ENCODE measurements around the gene MPIG6B. TPM values are rescaled to one million over a fixed set of nuclear protein-coding genes. Genes with fewer than 3 reads are reported as not detected.

MPIG6B gene, protein sequence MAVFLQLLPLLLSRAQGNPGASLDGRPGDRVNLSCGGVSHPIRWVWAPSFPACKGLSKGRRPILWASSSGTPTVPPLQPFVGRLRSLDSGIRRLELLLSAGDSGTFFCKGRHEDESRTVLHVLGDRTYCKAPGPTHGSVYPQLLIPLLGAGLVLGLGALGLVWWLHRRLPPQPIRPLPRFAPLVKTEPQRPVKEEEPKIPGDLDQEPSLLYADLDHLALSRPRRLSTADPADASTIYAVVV
- total RNA-seq (2021), result not detected in 2 replicates
- long read RNA-seq, result 0 reads

DNA sequence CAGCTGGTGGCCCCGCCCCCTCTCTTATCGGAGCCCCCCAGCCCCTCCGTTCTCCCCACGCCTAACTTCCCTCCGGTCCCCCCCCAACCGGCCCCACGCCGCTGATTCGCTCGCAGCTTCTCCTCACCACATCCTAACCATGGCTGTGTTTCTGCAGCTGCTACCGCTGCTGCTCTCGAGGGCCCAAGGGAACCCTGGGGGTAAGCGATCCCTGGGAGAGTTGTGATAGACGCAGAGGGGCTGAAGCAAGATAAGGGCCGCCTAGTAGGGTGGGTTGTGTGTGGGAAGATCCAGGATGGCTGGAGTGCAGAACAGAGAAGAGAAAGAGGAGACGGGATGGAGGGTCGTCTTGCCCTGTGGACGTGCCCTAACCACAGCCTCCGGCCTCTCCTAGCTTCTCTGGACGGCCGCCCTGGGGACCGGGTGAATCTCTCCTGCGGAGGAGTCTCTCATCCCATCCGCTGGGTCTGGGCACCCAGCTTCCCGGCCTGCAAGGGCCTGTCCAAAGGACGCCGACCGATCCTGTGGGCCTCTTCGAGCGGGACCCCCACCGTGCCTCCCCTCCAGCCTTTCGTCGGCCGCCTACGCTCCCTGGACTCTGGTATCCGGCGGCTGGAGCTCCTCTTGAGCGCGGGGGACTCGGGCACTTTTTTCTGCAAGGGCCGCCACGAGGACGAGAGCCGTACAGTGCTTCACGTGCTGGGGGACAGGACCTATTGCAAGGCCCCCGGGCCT lies at the start of gene MPIG6B:
TSS of gene MPIG6B (plus strand) at position 129 of the 735 bp plus-strand sequence. CDS start at position 140, 11 bp downstream.
- no peak for DNase-seq
- Histone ChIP-seq H3K79me2 (ENCODE audit: insufficient read depth, low read length) (no peaks in the 10 kb centered on the region), H2AFZ (ENCODE audit: low read length) (no peak within 1 kb of the TSS), H2BK20ac (ENCODE audit: low read depth, low read length, poor library complexity, severe bottlenecking) (no peak within 1 kb of the TSS), H2BK5ac (ENCODE audit: insufficient read length, low read length) (no peak within 1 kb of the TSS), H3K9me3 (ENCODE audit: control insufficient read depth, low read depth, low read length) (no peaks in the 10 kb centered on the region), H3K4me2 (ENCODE audit: insufficient read depth, insufficient read length, low read length) (no peak within 1 kb of the TSS), H3K23ac (ENCODE audit: insufficient read length, low read depth, low read length) (no peak within 1 kb of the TSS), H3K4ac (ENCODE audit: low read depth, low read length) (no peak within 1 kb of the TSS), H4K8ac (replicated peaks; ENCODE audit: insufficient read length, low read depth, low read length) (no peak within 1 kb of the TSS), H4K5ac (ENCODE audit: insufficient read length, low read depth, low read length) (no peak within 1 kb of the TSS), H3K14ac (ENCODE audit: insufficient read depth, low read length) (no peak within 1 kb of the TSS; the same call in 1 of the 2 replicates), H3K27ac (ENCODE audit: insufficient read length, low read depth, low read length) (no peak within 1 kb of the TSS), H3K23me2 (ENCODE audit: insufficient read length, low read depth, low read length, poor library complexity, severe bottlenecking) (no peaks in the 10 kb centered on the region), H3K9ac (ENCODE audit: extremely low read depth, insufficient read length, low read length) (no peak within 1 kb of the TSS), H2BK120ac (ENCODE audit: low read depth, low read length, poor library complexity, severe bottlenecking) (no peak within 1 kb of the TSS), H3K79me1 (ENCODE audit: insufficient read depth, low read depth, low read length, poor library complexity, severe bottlenecking) (no peaks in the 10 kb centered on the region), H3K18ac (ENCODE audit: insufficient read length, low read depth, low read length) (no peak within 1 kb of the TSS), H3K4me1 (ENCODE audit: insufficient read depth, low read length) (peaks cover 6% of the 10 kb centered on the region; the same call in 1 of the 2 replicates), H2BK15ac (ENCODE audit: low read depth, low read length) (no peak within 1 kb of the TSS), H3K27me3 (ENCODE audit: insufficient read depth, low read length) (no peaks in the 10 kb centered on the region), H4K20me1 (ENCODE audit: control insufficient read depth, insufficient read depth, insufficient read length) (no peaks in the 10 kb centered on the region), H3T11ph (ENCODE audit: low read length) (no peak within 1 kb of the TSS), H2AK5ac (ENCODE audit: insufficient read length, low read length) (no peak within 1 kb of the TSS), H2BK12ac (ENCODE audit: insufficient read length, low read depth, low read length) (no peak within 1 kb of the TSS), H3K56ac (ENCODE audit: insufficient read length, low read depth, low read length) (no peak within 1 kb of the TSS), H4K91ac (ENCODE audit: insufficient read length, low read depth, low read length) (no peak within 1 kb of the TSS)
- Mint-ChIP-seq H3K36me3 (ENCODE audit: insufficient read depth in 1 of 3, low read depth in 3 of 3) (peaks cover 9 to 28% (median 27%) of the 10 kb centered on the region in 3 experiments; a peak in 6 of 7 replicates), H3K27me3 (ENCODE audit: low read depth) (no peaks in the 10 kb centered on the region), H3K9me3 (no peaks in the 10 kb centered on the region), H3K27ac (peak within 1 kb of the TSS in 2 of 3 experiments; percentile 66 to 76; a peak in 3 of 7 replicates), H3K4me3 (no peak within 1 kb of the TSS), H3K4me1 (peaks cover 6 to 11% of the 10 kb centered on the region in 2 experiments)
- no CpG with 5 or more reads among the region's 46 CpGs for WGBS (ENCODE audit: extremely low coverage, insufficient read length, low lambda C conversion rate)
- TF ChIP-seq, protein P1, sequence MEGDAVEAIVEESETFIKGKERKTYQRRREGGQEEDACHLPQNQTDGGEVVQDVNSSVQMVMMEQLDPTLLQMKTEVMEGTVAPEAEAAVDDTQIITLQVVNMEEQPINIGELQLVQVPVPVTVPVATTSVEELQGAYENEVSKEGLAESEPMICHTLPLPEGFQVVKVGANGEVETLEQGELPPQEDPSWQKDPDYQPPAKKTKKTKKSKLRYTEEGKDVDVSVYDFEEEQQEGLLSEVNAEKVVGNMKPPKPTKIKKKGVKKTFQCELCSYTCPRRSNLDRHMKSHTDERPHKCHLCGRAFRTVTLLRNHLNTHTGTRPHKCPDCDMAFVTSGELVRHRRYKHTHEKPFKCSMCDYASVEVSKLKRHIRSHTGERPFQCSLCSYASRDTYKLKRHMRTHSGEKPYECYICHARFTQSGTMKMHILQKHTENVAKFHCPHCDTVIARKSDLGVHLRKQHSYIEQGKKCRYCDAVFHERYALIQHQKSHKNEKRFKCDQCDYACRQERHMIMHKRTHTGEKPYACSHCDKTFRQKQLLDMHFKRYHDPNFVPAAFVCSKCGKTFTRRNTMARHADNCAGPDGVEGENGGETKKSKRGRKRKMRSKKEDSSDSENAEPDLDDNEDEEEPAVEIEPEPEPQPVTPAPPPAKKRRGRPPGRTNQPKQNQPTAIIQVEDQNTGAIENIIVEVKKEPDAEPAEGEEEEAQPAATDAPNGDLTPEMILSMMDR (conservative IDR thresholded peaks at IDR 0.05), result no peak
